ENCODE data around the gene PECR.

DNA sequence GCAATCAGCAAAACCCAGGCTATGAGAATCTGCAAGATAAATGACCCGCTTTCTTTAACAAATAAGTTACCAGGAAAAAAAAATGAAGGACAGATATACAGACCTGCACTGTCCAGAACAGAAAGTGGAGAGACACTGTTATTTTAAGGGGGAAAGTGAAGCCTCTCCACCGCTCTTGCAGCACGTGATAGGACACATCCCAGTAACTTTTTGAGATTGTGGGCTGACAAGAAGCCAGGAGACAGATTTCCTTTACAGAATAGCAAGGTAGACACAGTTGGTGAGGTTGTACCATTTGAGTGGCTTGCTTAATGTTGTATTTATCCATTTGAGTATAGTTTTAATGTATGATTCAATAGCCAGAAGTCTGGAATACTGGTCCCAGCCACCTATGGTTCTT, 13.1 kb upstream of the PECR start:
- TF ChIP-seq, protein P1, sequence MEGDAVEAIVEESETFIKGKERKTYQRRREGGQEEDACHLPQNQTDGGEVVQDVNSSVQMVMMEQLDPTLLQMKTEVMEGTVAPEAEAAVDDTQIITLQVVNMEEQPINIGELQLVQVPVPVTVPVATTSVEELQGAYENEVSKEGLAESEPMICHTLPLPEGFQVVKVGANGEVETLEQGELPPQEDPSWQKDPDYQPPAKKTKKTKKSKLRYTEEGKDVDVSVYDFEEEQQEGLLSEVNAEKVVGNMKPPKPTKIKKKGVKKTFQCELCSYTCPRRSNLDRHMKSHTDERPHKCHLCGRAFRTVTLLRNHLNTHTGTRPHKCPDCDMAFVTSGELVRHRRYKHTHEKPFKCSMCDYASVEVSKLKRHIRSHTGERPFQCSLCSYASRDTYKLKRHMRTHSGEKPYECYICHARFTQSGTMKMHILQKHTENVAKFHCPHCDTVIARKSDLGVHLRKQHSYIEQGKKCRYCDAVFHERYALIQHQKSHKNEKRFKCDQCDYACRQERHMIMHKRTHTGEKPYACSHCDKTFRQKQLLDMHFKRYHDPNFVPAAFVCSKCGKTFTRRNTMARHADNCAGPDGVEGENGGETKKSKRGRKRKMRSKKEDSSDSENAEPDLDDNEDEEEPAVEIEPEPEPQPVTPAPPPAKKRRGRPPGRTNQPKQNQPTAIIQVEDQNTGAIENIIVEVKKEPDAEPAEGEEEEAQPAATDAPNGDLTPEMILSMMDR (conservative IDR thresholded peaks at IDR 0.05; ENCODE audit: low read length): no peak
- no peak for TF ChIP-seq EZH2phosphoT487 (IDR thresholded peaks at IDR 0.05; ENCODE audit: borderline replicate concordance, low read depth, low read length)
